Ishikawa (cell line): ENCODE results near the gene NUDT13.

Experiments used
- NFIC ChIP-seq: IDR thresholded peaks from 2 replicates; pipeline ENCODE4 v1.6.1; 2012
- TCF12 ChIP-seq: IDR thresholded peaks from 2 replicates; pipeline ENCODE4 v1.6.1; 2012; ENCODE audit warnings: low read depth

DNA sequence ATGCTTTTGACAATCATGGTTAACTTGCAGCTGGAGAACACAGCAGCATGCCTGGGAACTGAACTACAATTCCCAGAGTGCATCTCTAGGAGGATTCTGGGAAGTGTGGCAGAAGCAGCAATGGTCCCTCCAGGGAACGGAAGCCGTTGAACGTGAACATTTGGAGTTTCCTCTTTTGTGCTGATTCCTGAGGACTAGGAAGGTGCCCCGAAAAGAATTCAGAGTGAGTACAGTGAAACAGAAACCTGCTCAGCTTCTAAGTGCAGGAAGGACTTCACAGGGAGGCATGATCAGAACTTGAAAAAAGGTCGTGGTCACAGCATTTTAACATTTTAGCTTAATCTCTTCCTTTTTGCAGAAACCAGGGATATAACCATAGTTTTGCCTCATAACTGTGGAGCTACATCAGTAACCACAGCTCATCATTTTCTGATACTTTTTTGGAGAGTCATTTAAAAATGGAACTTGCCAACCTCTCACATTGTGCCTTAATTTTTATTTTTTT lies at the start of gene NUDT13:
- no peak for TF ChIP-seq NFIC
- 0 out of 2 replicates have a peak, but pooled peaks have one; percentile 41 for TF ChIP-seq TCF12
